Daoy (cell line): ENCODE results near the gene TGIF2. TPM values are rescaled to one million over a fixed set of nuclear protein-coding genes. Genes with fewer than 3 reads are reported as not detected.
"Not testable (repeated sequence)": the region's sequence is repeated elsewhere in the genome, so short reads cannot be mapped to it uniquely, and the experiment has no call there.

Experiments used
- DNase-seq: peaks from one replicate; pipeline ENCODE4 v3.0.0-alpha.2; 2015; ENCODE audit warnings: low read depth
- total RNA-seq: library from RNA; depleted of rRNA; stranded (reverse); fragments of >200 nt; shearing (Covaris generic); gene quantifications from 2 replicates; pipeline ENCODE4 v1.2.3, GENCODE V29; 2014

TGIF2 gene
- total RNA-seq, 1 experiment from 2014 or later: 27.7 TPM

GRCh38 chr20:36547186-36548005 lies 26.0 kb upstream of the TGIF2 start:
- DNase-seq: no peak

GRCh38 chr20:36548006-36548315 lies 25.4 kb upstream of the TGIF2 start:
- no peak for DNase-seq

- no peak for DNase-seq
Observed at GRCh38 chr20:36548704-36549627, 24.4 kb upstream of the TGIF2 start.

GRCh38 chr20:36549628-36549941 lies 23.8 kb upstream of the TGIF2 start:
- no peak for DNase-seq

- no peak for DNase-seq
Observed at GRCh38 chr20:36549942-36550789, 23.2 kb upstream of the TGIF2 start.

GRCh38 chr20:36550790-36551299 lies 22.6 kb upstream of the TGIF2 start:
- DNase-seq: no peak

- no peak for DNase-seq
Observed at GRCh38 chr20:36555248-36555647, 18.1 kb upstream of the TGIF2 start.

GRCh38 chr20:36562724-36563123 lies 10.7 kb upstream of the TGIF2 start:
- DNase-seq: no peak

- DNase-seq: no peak
Observed at GRCh38 chr20:36563374-36563773, 10.0 kb upstream of the TGIF2 start.

GRCh38 chr20:36564078-36564725 lies 9.2 kb upstream of the TGIF2 start:
- DNase-seq: not testable (repeated sequence)

GRCh38 chr20:36564726-36565121 lies 8.7 kb upstream of the TGIF2 start:
- not testable (repeated sequence) for DNase-seq

- DNase-seq: no peak
Observed at GRCh38 chr20:36565520-36565919, 7.9 kb upstream of the TGIF2 start.

- DNase-seq: peak; percentile 76
Observed at GRCh38 chr20:36569847-36570429, 3.5 kb upstream of the TGIF2 start.

GRCh38 chr20:36571564-36572504 lies 1.6 kb upstream of the TGIF2 start:
- DNase-seq: no peak

- no peak for DNase-seq
Observed at GRCh38 chr20:36572701-36573102, 695 bp upstream of the TGIF2 start.

GRCh38 chr20:36573798-36574365 lies 485 bp downstream of the TGIF2 start:
- DNase-seq: peak; percentile 23

GRCh38 chr20:36574366-36575135 lies 1.2 kb downstream of the TGIF2 start:
- DNase-seq: peak; percentile 74

- no peak for DNase-seq
Observed at GRCh38 chr20:36576081-36576445, 2.7 kb downstream of the TGIF2 start.
